Endothelial cell of umbilical vein (primary cell): ENCODE data around the gene SEMA3G.

Experiments used
- POLR2AphosphoS5 ChIP-seq: IDR thresholded peaks from 2 replicates; pipeline ENCODE4 v1.6.1; 2012; ENCODE audit warnings: low read depth, mild to moderate bottlenecking, control low read depth, low read length, moderate library complexity; ENCODE audit not compliant: insufficient read depth
- TF ChIP-seq, protein P1 (sequence below): IDR thresholded peaks from 2 replicates; pipeline ENCODE4 v1.6.1; 2011; ENCODE audit not compliant: insufficient read depth, insufficient read length
- TF ChIP-seq, protein P2 (sequence below), 2 donors: IDR thresholded peaks; 1 replicate in 1 of 2; 2 replicates in 1 of 2; pipeline ENCODE4 v1.5.1; 2011; ENCODE audit warnings: low read length in 2 of 2, mild to moderate bottlenecking in 2 of 2, moderate library complexity in 2 of 2, control low read depth in 1 of 2, inconsistent platforms in 1 of 2, low read depth in 1 of 2; ENCODE audit not compliant: insufficient read depth in 1 of 2; ENCODE audit errors: extremely low read depth in 1 of 2

DNA sequence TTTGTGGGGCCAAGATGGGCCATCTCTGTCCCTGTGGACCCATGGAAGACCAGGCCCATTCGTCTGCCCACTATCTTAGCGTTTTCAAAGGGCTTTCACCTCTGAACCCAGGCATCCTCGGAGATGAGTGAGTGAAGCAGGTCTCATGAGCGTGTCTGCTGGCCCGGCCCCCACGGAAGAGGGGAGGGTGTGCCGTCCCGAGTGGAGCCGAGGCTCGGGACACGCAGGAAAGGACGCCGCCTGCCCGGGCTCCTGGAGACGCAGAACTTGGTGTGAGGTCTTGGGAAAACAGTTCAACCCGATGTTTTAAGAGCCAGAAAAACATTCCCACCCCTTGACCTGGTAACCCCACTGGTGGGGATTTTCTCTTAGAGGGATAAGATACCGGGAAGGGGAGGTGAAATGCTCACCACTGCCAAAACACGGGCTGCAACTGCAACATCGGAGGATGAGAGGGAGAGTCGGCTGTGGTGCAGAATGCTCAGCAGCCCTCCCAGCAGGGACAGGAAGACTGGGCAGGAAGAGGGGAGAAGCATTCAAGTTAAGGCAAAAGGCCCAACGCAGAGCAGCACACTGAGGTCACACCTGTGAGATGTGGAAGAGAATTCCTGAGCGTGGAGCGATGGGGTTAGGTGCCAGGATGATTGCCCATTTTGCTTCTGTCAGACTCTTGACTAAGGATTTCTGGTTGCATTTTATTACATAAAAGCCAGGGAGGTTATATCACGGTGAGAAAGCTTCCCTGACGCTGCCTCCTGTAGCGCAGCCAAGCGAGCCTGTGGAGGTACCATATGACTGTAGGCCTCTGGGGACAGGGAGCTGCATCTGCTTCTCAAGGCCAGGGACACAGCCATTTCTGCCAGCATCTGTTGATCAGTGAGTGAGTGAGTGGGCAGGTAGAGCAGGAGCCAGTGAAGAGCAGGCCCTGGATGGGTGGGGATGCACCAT, 36.1 kb upstream of the SEMA3G start:
- TF ChIP-seq, protein P1, sequence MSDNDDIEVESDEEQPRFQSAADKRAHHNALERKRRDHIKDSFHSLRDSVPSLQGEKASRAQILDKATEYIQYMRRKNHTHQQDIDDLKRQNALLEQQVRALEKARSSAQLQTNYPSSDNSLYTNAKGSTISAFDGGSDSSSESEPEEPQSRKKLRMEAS, result no peak
- TF ChIP-seq, protein P2, sequence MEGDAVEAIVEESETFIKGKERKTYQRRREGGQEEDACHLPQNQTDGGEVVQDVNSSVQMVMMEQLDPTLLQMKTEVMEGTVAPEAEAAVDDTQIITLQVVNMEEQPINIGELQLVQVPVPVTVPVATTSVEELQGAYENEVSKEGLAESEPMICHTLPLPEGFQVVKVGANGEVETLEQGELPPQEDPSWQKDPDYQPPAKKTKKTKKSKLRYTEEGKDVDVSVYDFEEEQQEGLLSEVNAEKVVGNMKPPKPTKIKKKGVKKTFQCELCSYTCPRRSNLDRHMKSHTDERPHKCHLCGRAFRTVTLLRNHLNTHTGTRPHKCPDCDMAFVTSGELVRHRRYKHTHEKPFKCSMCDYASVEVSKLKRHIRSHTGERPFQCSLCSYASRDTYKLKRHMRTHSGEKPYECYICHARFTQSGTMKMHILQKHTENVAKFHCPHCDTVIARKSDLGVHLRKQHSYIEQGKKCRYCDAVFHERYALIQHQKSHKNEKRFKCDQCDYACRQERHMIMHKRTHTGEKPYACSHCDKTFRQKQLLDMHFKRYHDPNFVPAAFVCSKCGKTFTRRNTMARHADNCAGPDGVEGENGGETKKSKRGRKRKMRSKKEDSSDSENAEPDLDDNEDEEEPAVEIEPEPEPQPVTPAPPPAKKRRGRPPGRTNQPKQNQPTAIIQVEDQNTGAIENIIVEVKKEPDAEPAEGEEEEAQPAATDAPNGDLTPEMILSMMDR (IDR thresholded peaks at IDR 0.05; ENCODE audit: extremely low read depth in 1 of 2, insufficient read depth in 1 of 2, low read depth in 1 of 2, low read length in 2 of 2), result no peak
- TF ChIP-seq POLR2AphosphoS5, result no peak
